ENCODE results near the gene SNAP25.

SNAP25 gene

GRCh38 chr20:10318291-10319024 lies 99.8 kb downstream of the SNAP25 start:
- Histone ChIP-seq H3K27ac (replicated peaks) (peak overlapping the region; percentile 46), H3K4me3 (replicated peaks; ENCODE audit: insufficient read depth, low read length) (no peak overlapping the region), H3K27me3 (ENCODE audit: insufficient read depth, poor library complexity, severe bottlenecking) (no peaks in the 10 kb centered on the region)
- peak; percentile 16 to 41 for DNase-seq (ENCODE audit: low read depth in 1 of 2, low spot score in 1 of 2)
- TF ChIP-seq REST (IDR thresholded peaks at IDR 0.05; ENCODE audit: insufficient replicate concordance, low read depth) (no peak), GABPA (IDR thresholded peaks at IDR 0.05; ENCODE audit: low read depth) (no peak), SPI1 (IDR thresholded peaks at IDR 0.05; ENCODE audit: borderline replicate concordance, low read depth) (peak; percentile 16; the same call in 1 of the 2 replicates)

GRCh38 chr20:10319855-10320254 lies 101.2 kb downstream of the SNAP25 start:
- no peaks in the 10 kb centered on the region for H3K27me3 ChIP-seq (ENCODE audit: insufficient read depth, poor library complexity, severe bottlenecking)
- DNase-seq (ENCODE audit: low read depth in 1 of 2, low spot score in 1 of 2): no peak
- H3K27ac ChIP-seq (replicated peaks): no peak overlapping the region
- TF ChIP-seq REST (IDR thresholded peaks at IDR 0.05; ENCODE audit: insufficient replicate concordance, low read depth): no peak
- no peak for TF ChIP-seq CTCF (IDR thresholded peaks at IDR 0.05; ENCODE audit: insufficient read depth, low read length)
- no peak for TF ChIP-seq GABPA (IDR thresholded peaks at IDR 0.05; ENCODE audit: low read depth)
- TF ChIP-seq SPI1 (IDR thresholded peaks at IDR 0.05; ENCODE audit: borderline replicate concordance, low read depth): no peak
- no peak for TF ChIP-seq POLR2AphosphoS5 (IDR thresholded peaks at IDR 0.05; ENCODE audit: low read depth)
- no peak overlapping the region for H3K4me3 ChIP-seq (replicated peaks; ENCODE audit: insufficient read depth, low read length)

DNA sequence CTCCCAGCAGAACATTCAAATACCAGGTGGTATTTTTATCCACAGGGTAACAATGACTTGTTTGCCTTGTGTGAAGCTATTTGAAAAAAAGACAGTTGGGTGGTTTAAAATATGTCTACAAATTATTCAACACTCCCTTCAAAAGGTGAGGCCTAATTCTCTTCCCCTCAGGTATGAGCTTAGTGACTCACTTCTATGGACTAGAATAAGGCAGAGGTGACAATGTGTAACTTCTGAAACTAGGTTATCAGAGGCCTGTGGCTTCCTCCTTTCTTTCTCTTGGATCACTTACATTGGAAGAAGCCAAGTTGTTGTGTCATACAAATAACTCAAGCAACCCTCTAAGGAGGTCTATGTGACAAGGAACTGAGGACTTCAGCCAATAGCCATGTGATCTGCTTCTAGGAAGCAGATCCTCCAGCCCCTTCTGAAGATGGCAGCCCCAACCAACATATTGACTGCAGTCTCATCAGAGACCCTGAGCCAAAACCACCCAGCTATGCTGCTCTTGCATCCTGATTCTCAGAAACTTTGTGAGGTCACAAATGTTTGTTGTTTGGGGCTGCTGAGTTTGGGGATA lies 102.6 kb downstream of the SNAP25 start:
- no peak overlapping the region for H3K27ac ChIP-seq (replicated peaks)
- TF ChIP-seq REST (IDR thresholded peaks at IDR 0.05; ENCODE audit: insufficient replicate concordance, low read depth) (no peak), CTCF (IDR thresholded peaks at IDR 0.05; ENCODE audit: insufficient read depth, low read length) (no peak), GABPA (IDR thresholded peaks at IDR 0.05; ENCODE audit: low read depth) (no peak), POLR2AphosphoS5 (IDR thresholded peaks at IDR 0.05; ENCODE audit: low read depth) (no peak), SPI1 (IDR thresholded peaks at IDR 0.05; ENCODE audit: borderline replicate concordance, low read depth) (no peak)
- no peak for DNase-seq (ENCODE audit: low read depth in 1 of 2, low spot score in 1 of 2)

More for the DNA sequence above, 102.6 kb downstream of the SNAP25 start:
- Histone ChIP-seq H3K27me3 (ENCODE audit: insufficient read depth, poor library complexity, severe bottlenecking) (no peaks in the 10 kb centered on the region), H3K4me3 (replicated peaks; ENCODE audit: insufficient read depth, low read length) (no peak overlapping the region)

All from HL-60 (cell line).